Stimulated activated naive B cell treated with anti-CD40 and anti-IgM and Interleukin-4, amounts not matched to agents 10 μg/mL and 1 μg/mL and 100 μg/mL, for 72 hours (primary cell): ENCODE measurements around the gene TK2.
"Not testable (repeated sequence)": the region's sequence is repeated elsewhere in the genome, so short reads cannot be mapped to it uniquely, and the experiment has no call there.

Experiments used
- ATAC-seq, 2 donors: fragments of 150-1000 bp; cut with Tn5 transposase; replicated peaks; 2 replicates each; pipeline ENCODE4 v1.10.0; 2021; ENCODE audit warnings: moderate library complexity in 1 of 2
- DNase-seq: peaks from one replicate; pipeline ENCODE4 v3.0.0; 2021
- H3K27ac Mint-ChIP-seq: one replicate; pipeline ENCODE4 v1.8.0; 2022; ENCODE audit warnings: mild to moderate bottlenecking, mixed read lengths
- H3K27me3 Mint-ChIP-seq, 2 donors: one replicate each; pipeline ENCODE4 v1.8.0; 2022; ENCODE audit warnings: mixed read lengths in 2 of 2
- H3K36me3 Mint-ChIP-seq, 2 donors: one replicate each; pipeline ENCODE4 v1.8.0; 2022; ENCODE audit warnings: mixed read lengths in 2 of 2, mild to moderate bottlenecking in 1 of 2
- H3K4me1 Mint-ChIP-seq, 2 donors: one replicate each; pipeline ENCODE4 v1.8.0; 2022; ENCODE audit warnings: mixed read lengths in 2 of 2, mild to moderate bottlenecking in 1 of 2
- H3K4me3 Mint-ChIP-seq, 2 donors: one replicate each; pipeline ENCODE4 v1.8.0; 2022; ENCODE audit warnings: mild to moderate bottlenecking in 2 of 2, mixed read lengths in 2 of 2, moderate library complexity in 1 of 2
- H3K9me3 Mint-ChIP-seq, 2 donors: one replicate each; pipeline ENCODE4 v1.8.0; 2022; ENCODE audit warnings: mixed read lengths in 2 of 2, mild to moderate bottlenecking in 1 of 2

Gene TK2

GRCh38 chr16:66549284-66550131, at the start of gene TK2:
TK2 (minus strand) TSS chr16:66550122; CDS start chr16:66550061, 61 bp downstream.
- H3K4me1 Mint-ChIP-seq, result peaks cover 58 to 82% of the 10 kb centered on the region in 2 donors
- H3K27ac Mint-ChIP-seq, result peak within 1 kb of the TSS; percentile 88
- peaks cover 0 to 5% of the 10 kb centered on the region in 2 donors for H3K27me3 Mint-ChIP-seq
- H3K9me3 Mint-ChIP-seq, result peaks cover 0 to 2% of the 10 kb centered on the region in 2 donors
- peaks cover 4 to 7% of the 10 kb centered on the region in 2 donors for H3K36me3 Mint-ChIP-seq
- DNase-seq (peak; percentile 33), ATAC-seq (peak; percentile 30 to 35)
- peak within 1 kb of the TSS; percentile 78 to 79 for H3K4me3 Mint-ChIP-seq

DNA sequence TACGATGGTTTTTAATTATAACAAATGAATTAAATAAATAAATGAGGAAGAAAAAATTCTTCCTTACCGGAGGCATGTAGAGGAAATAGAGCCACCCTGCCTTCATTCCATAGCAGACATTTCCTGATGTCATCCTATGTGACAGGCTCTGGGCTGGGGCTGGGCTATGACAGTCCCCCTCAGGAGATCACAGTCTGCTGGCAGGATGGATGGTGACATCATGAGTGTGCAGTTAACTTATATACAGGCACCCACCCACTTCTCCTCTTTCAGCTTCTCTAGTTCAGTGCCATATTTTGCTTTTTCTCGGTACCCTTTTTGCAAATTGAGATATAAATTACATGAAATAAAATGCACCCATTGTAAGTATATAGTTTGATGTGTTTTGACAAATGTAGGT, 48.2 kb upstream of the TK2 start:
- peaks cover 31 to 41% of the 10 kb centered on the region in 2 donors for H3K27me3 Mint-ChIP-seq
- peaks cover 7 to 14% of the 10 kb centered on the region in 2 donors for H3K9me3 Mint-ChIP-seq
- no peak overlapping the region for H3K4me3 Mint-ChIP-seq
- no peak overlapping the region for H3K27ac Mint-ChIP-seq
- peaks cover 11 to 13% of the 10 kb centered on the region in 2 donors for H3K36me3 Mint-ChIP-seq
- DNase-seq, result no peak
- peaks cover 12 to 32% of the 10 kb centered on the region in 2 donors for H3K4me1 Mint-ChIP-seq
- ATAC-seq, result no peak

- ATAC-seq, result peak; percentile 37 to 76
- H3K27ac Mint-ChIP-seq, result no peak overlapping the region
- peaks cover 10 to 24% of the 10 kb centered on the region in 2 donors for H3K4me1 Mint-ChIP-seq
- H3K36me3 Mint-ChIP-seq, result peaks cover 11 to 13% of the 10 kb centered on the region in 2 donors
- H3K9me3 Mint-ChIP-seq, result peaks cover 7 to 14% of the 10 kb centered on the region in 2 donors
- peaks cover 23 to 38% of the 10 kb centered on the region in 2 donors for H3K27me3 Mint-ChIP-seq
- no peak for DNase-seq
- H3K4me3 Mint-ChIP-seq, result peak overlapping the region in 1 of 2 donors; percentile 30
These were observed 47.3 kb upstream of the TK2 start for GRCh38 chr16:66596986-66597848.

DNA sequence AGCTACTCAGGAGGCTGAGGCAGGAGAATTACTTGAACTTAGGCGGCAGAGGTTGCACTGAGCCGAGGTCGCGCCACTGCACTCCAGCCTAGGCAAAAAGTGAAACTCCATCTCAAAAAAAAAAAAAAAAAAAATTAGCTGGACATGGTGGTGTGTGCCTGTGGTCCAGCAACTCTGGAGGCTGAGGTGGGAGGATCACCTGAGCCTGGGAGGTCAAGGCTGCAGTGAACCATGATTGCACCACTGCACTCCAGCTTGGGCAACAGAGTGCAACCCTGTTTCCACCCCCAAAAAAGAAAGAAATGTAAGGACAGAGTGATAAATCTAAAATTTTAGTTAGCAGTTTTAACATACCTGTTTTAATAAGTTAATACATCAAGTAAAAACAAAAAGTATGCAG, 46.6 kb upstream of the TK2 start:
- Mint-ChIP-seq H3K27me3 (peaks cover 27 to 44% of the 10 kb centered on the region in 2 donors), H3K9me3 (peaks cover 7 to 11% of the 10 kb centered on the region in 2 donors), H3K36me3 (peaks cover 10 to 11% of the 10 kb centered on the region in 2 donors), H3K4me1 (peaks cover 10 to 23% of the 10 kb centered on the region in 2 donors)
- H3K27ac Mint-ChIP-seq, DNase-seq, H3K4me3 Mint-ChIP-seq, ATAC-seq: not testable (repeated sequence)

- Mint-ChIP-seq H3K27me3 (peaks cover 16 to 30% of the 10 kb centered on the region in 2 donors), H3K4me1 (peaks cover 14 to 32% of the 10 kb centered on the region in 2 donors), H3K36me3 (no peaks in the 10 kb centered on the region), H3K4me3 (peak overlapping the region in 1 of 2 donors; percentile 19), H3K27ac (no peak overlapping the region), H3K9me3 (peaks cover 0 to 2% of the 10 kb centered on the region in 2 donors)
- ATAC-seq, result peak; percentile 75 to 87
- peak; percentile 38 for DNase-seq
These were observed 44.8 kb upstream of the TK2 start for GRCh38 chr16:66594739-66595138.

- no peak for DNase-seq
- no peak for ATAC-seq
- peaks cover 0 to 2% of the 10 kb centered on the region in 2 donors for H3K9me3 Mint-ChIP-seq
- peaks cover 20 to 51% of the 10 kb centered on the region in 2 donors for H3K4me1 Mint-ChIP-seq
- H3K27ac Mint-ChIP-seq, result no peak overlapping the region
- H3K36me3 Mint-ChIP-seq, result no peaks in the 10 kb centered on the region
- peaks cover 9 to 28% of the 10 kb centered on the region in 2 donors for H3K27me3 Mint-ChIP-seq
- H3K4me3 Mint-ChIP-seq, result no peak overlapping the region
These were observed 42.9 kb upstream of the TK2 start for GRCh38 chr16:66592814-66593213.

DNA sequence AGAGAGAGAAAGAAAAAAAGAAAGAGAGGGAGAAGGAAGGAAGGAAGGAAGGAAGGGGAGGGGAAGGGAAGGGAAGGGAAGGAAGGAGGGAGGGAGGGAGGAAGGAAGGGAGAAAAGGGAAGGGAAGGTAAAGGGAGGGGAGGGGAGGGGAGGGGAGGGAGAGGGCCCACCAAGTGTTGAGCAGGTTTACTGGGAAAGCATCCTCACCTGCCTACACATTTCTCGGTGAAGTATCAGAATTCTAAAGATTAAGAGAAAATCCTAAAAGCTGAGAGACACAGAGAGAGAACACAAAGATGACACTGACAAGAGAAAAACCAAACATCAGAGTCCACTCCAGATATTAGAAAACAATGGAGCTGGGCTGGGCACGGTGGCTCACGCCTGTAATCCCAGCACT, 42.3 kb upstream of the TK2 start:
- no peak for ATAC-seq
- DNase-seq, result no peak
- Mint-ChIP-seq H3K27me3 (peaks cover 6 to 24% of the 10 kb centered on the region in 2 donors), H3K27ac (no peak overlapping the region), H3K36me3 (no peaks in the 10 kb centered on the region), H3K9me3 (peaks cover 0 to 2% of the 10 kb centered on the region in 2 donors), H3K4me3 (no peak overlapping the region), H3K4me1 (peaks cover 22 to 52% of the 10 kb centered on the region in 2 donors)

DNA sequence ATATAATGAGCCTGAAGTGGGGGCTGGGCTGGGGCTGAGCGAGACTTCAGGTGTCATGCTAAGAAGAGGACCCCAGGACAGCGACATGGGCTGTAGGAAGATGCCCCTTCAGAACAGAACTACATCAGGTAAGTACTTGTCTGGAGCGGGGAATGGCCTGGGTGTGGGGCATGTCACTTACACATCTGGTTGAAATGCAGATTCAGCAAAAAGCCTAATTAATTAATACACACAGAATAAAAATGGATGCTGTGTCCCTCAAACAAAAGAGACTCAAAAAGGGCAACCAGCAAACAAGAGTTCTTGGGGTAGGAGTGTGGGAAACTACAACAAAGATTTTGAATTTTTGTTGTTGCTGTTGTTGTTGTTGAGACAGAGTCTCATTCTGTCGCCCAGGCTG, 41.1 kb upstream of the TK2 start:
- Mint-ChIP-seq H3K4me1 (peaks cover 27 to 56% of the 10 kb centered on the region in 2 donors), H3K27me3 (peaks cover 5 to 30% of the 10 kb centered on the region in 2 donors), H3K9me3 (peaks cover 0 to 2% of the 10 kb centered on the region in 2 donors), H3K4me3 (no peak overlapping the region), H3K27ac (no peak overlapping the region), H3K36me3 (no peaks in the 10 kb centered on the region)
- no peak for ATAC-seq
- no peak for DNase-seq

DNA sequence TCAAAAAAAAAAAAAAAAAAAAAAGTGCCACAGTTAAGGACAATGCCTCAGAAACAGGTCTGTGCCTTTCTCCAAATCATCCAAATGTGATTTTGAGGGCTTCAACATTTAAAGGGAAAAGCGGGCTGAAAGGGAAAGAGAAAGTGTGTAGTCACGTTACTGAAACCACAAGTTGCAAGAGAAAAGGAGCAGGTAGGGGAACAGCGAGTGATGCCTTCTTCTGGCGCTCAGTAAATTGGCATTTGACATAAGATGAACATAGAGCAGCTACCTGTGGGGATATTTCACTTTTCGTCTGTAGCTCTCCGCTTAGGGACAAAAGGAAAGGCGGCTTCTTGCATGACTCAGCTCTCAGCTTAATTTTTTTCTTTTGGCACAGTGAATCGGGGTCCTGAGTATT, 40.4 kb upstream of the TK2 start:
- H3K4me3 Mint-ChIP-seq, result peak overlapping the region; percentile 72 to 82
- H3K27me3 Mint-ChIP-seq, result peaks cover 12 to 36% of the 10 kb centered on the region in 2 donors
- H3K9me3 Mint-ChIP-seq, result peaks cover 0 to 2% of the 10 kb centered on the region in 2 donors
- H3K36me3 Mint-ChIP-seq, result no peaks in the 10 kb centered on the region
- DNase-seq, result no peak
- H3K4me1 Mint-ChIP-seq, result peaks cover 34 to 63% of the 10 kb centered on the region in 2 donors
- peak overlapping the region; percentile 0 for H3K27ac Mint-ChIP-seq
- no peak for ATAC-seq

- H3K36me3 Mint-ChIP-seq, result no peaks in the 10 kb centered on the region
- peaks cover 17 to 38% of the 10 kb centered on the region in 2 donors for H3K27me3 Mint-ChIP-seq
- H3K9me3 Mint-ChIP-seq, result peaks cover 0 to 2% of the 10 kb centered on the region in 2 donors
- no peak for DNase-seq
- H3K4me3 Mint-ChIP-seq, result peak overlapping the region; percentile 49 to 50
- peaks cover 26 to 53% of the 10 kb centered on the region in 2 donors for H3K4me1 Mint-ChIP-seq
- H3K27ac Mint-ChIP-seq, result no peak overlapping the region
- ATAC-seq, result peak; percentile 90 to 94
These were observed 39.2 kb upstream of the TK2 start for GRCh38 chr16:66588981-66589713.

DNA sequence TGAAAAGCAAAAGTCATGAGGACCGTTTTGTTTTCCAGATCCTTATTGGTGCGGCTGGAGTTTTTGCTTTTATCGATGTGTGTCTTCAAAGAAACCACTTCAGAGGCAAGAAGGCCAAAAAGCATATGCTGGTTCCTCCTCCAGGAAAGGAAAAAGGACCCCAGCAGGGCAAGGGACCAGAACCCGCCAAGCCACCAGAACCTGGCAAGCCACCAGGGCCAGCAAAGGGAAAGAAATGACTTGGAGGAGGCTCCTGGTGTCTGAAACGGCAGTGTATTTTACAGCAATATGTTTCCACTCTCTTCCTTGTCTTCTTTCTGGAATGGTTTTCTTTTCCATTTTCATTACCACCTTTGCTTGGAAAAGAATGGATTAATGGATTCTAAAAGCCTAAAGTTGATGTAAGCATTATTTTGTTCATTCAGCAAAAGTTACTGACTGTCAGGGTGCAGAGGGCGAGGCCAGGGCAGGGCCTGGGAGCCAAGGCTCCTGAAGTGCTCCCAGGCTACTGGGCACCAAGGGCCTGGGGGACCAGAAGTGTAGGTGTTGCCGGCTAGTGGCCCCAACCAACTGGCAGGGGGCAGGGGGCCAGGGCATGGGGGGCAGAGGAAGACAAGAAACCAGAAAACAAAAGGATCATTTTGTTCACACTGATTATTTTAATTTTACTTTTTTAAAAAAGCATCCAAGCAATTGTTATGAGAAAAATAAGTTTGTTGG, 38.1 kb upstream of the TK2 start:
- Mint-ChIP-seq H3K27ac (no peak overlapping the region), H3K27me3 (peaks cover 17 to 38% of the 10 kb centered on the region in 2 donors), H3K36me3 (no peaks in the 10 kb centered on the region), H3K9me3 (no peaks in the 10 kb centered on the region), H3K4me3 (peak overlapping the region in 1 of 2 donors; percentile 76), H3K4me1 (peaks cover 26 to 52% of the 10 kb centered on the region in 2 donors)
- DNase-seq (no peak), ATAC-seq (no peak)

- DNase-seq (no peak), ATAC-seq (no peak)
- Mint-ChIP-seq H3K27me3 (peaks cover 26 to 37% of the 10 kb centered on the region in 2 donors), H3K4me1 (peaks cover 33 to 50% of the 10 kb centered on the region in 2 donors), H3K4me3 (peak overlapping the region in 1 of 2 donors; percentile 3), H3K27ac (peak overlapping the region; percentile 47), H3K9me3 (peaks cover 0 to 1% of the 10 kb centered on the region in 2 donors), H3K36me3 (no peaks in the 10 kb centered on the region)
These were observed 35.7 kb upstream of the TK2 start for GRCh38 chr16:66585481-66586239.
